Bronchial epithelial cell (primary cell): ENCODE measurements around the gene OR51E1. TPM values are rescaled to one million over a fixed set of nuclear protein-coding genes. Genes with fewer than 3 reads are reported as not detected.

Source experiments
- DNase-seq: peaks from one replicate; pipeline ENCODE4 v3.0.0-alpha.2; 2010; ENCODE audit warnings: low read depth
- FAIRE-seq: peaks from 2 replicates; lab custom pipeline; 2011; peaks lifted over from hg19 to GRCh38; lab: Jason Lieb, UNC
- H3K27me3 ChIP-seq: 2 replicates; pipeline ENCODE4 v1.5.1; 2011; ENCODE audit warnings: low read length; ENCODE audit not compliant: control insufficient read depth, insufficient read depth
- H3K36me3 ChIP-seq: 2 replicates; pipeline ENCODE4 v1.5.1; 2011; ENCODE audit warnings: low read length; ENCODE audit not compliant: control insufficient read depth, insufficient read depth
- H3K4me3 ChIP-seq: 2 replicates; pipeline ENCODE4 v1.5.1; 2011; ENCODE audit warnings: mild to moderate bottlenecking, low read depth, low read length, control low read depth
- CTCF ChIP-seq: IDR thresholded peaks from 2 replicates; pipeline ENCODE4 v1.5.1; 2011; ENCODE audit warnings: mild to moderate bottlenecking, moderate library complexity, low read length, control low read depth, inconsistent platforms; ENCODE audit not compliant: insufficient read depth, severe bottlenecking
- total RNA-seq: library from RNA; depleted of rRNA; stranded (reverse); fragments of >200 nt; gene quantifications from 2 replicates; pipeline ENCODE4 v1.2.1, GENCODE V29; 2014

OR51E1 gene
- total RNA-seq, 1 donor from 2014 or later, result not detected

- no peak for TF ChIP-seq CTCF
- no peak for FAIRE-seq
- H3K36me3 ChIP-seq, result no peaks in the 10 kb centered on the region
- DNase-seq, result no peak
- no peaks in the 10 kb centered on the region for H3K27me3 ChIP-seq
- no peak overlapping the region for H3K4me3 ChIP-seq
Observed at GRCh38 chr11:4642043-4642442, 1.7 kb upstream of the OR51E1 start.

- no peaks in the 10 kb centered on the region for H3K27me3 ChIP-seq
- DNase-seq (no peak), FAIRE-seq (no peak)
- H3K36me3 ChIP-seq, result no peaks in the 10 kb centered on the region
- TF ChIP-seq CTCF, result no peak
- H3K4me3 ChIP-seq, result no peak overlapping the region
Observed at GRCh38 chr11:4643076-4643475, 706 bp upstream of the OR51E1 start.

- H3K36me3 ChIP-seq, result no peaks in the 10 kb centered on the region
- no peaks in the 10 kb centered on the region for H3K27me3 ChIP-seq
- FAIRE-seq (no peak), DNase-seq (no peak)
- no peak for TF ChIP-seq CTCF
- H3K4me3 ChIP-seq, result no peak overlapping the region
Observed at GRCh38 chr11:4644233-4644632, 451 bp downstream of the OR51E1 start.

- FAIRE-seq (no peak), DNase-seq (no peak)
- H3K36me3 ChIP-seq, result no peaks in the 10 kb centered on the region
- TF ChIP-seq CTCF, result no peak
- H3K27me3 ChIP-seq, result no peaks in the 10 kb centered on the region
- H3K4me3 ChIP-seq, result no peak overlapping the region
Observed at GRCh38 chr11:4645974-4646373, 2.2 kb downstream of the OR51E1 start.

- FAIRE-seq (no peak), DNase-seq (no peak)
- H3K36me3 ChIP-seq, result no peaks in the 10 kb centered on the region
Observed at GRCh38 chr11:4647766-4648165, 4.0 kb downstream of the OR51E1 start.

More at GRCh38 chr11:4647766-4648165, 4.0 kb downstream of the OR51E1 start:
- Histone ChIP-seq H3K27me3 (no peaks in the 10 kb centered on the region), H3K4me3 (no peak overlapping the region)
- TF ChIP-seq CTCF, result no peak
